CD14-positive monocyte (primary cell): ENCODE measurements around the gene METTL25. TPM values are rescaled to one million over a fixed set of nuclear protein-coding genes. Genes with fewer than 3 reads are reported as not detected.

Experiments used
- DNase-seq, 3 donors: peaks; one replicate each; pipeline ENCODE4 v3.0.0-alpha.2; 2011 to 2022
- H2AFZ ChIP-seq: 2 replicates; pipeline ENCODE4 v1.6.0; 2012; ENCODE audit warnings: mild to moderate bottlenecking, low read depth, low read length, inconsistent platforms; ENCODE audit not compliant: insufficient read depth, poor library complexity, severe bottlenecking
- H3K27ac ChIP-seq, 2 donors: 1 replicate in 1 of 2; 2 replicates in 1 of 2; pipeline ENCODE4 v1.5.1; 2012 to 2013; ENCODE audit warnings: low read length in 2 of 2, control low read depth in 1 of 2, inconsistent platforms in 1 of 2, low read depth in 1 of 2, mild to moderate bottlenecking in 1 of 2
- H3K27me3 ChIP-seq, 2 donors: one replicate each; pipeline versions ENCODE4 v1.6.0 to v1.6.1; 2011 to 2013; ENCODE audit warnings: low read length in 2 of 2; ENCODE audit not compliant: control insufficient read depth in 2 of 2, insufficient read depth in 2 of 2
- H3K36me3 ChIP-seq, 2 donors: replicated peaks in 1 of 2; 1 replicate in 1 of 2; 2 replicates in 1 of 2; pipeline versions ENCODE4 v1.5.1 to v1.6.1; 2012 to 2013; ENCODE audit warnings: low read length in 2 of 2, control low read depth in 1 of 2, inconsistent platforms in 1 of 2, mild to moderate bottlenecking in 1 of 2; ENCODE audit not compliant: insufficient read depth in 2 of 2, control insufficient read depth in 1 of 2
- H3K4me1 ChIP-seq, 2 donors: 1 replicate in 1 of 2; 2 replicates in 1 of 2; pipeline versions ENCODE4 v1.5.1 to v1.6.1; 2012 to 2013; ENCODE audit warnings: low read length in 2 of 2, control low read depth in 1 of 2, inconsistent platforms in 1 of 2, mild to moderate bottlenecking in 1 of 2, moderate library complexity in 1 of 2; ENCODE audit not compliant: insufficient read depth in 2 of 2, control insufficient read depth in 1 of 2
- H3K4me2 ChIP-seq: replicated peaks from 2 replicates; pipeline ENCODE3; 2012; ENCODE audit warnings: low read length, moderate library complexity, mild to moderate bottlenecking; ENCODE audit not compliant: poor library complexity, severe bottlenecking; ENCODE audit errors: extremely low read depth
- H3K4me3 ChIP-seq, 3 experiments: fragments of 200-600 bp in 1 of 3; sonication (generic) in 1 of 3; replicated peaks in 1 of 3; 1 replicate in 2 of 3; 2 replicates in 1 of 3; pipeline ENCODE4 v1.5.1; 2011 to 2013; ENCODE audit warnings: low read length in 3 of 3, mild to moderate bottlenecking in 3 of 3, control low read depth in 2 of 3, low read depth in 2 of 3, inconsistent platforms in 1 of 3, moderate library complexity in 1 of 3
- H3K79me2 ChIP-seq: 2 replicates; pipeline ENCODE4 v1.6.0; 2012; ENCODE audit warnings: mild to moderate bottlenecking, control low read depth, inconsistent platforms, low read length, moderate library complexity; ENCODE audit not compliant: insufficient read depth
- H3K9ac ChIP-seq: 2 replicates; pipeline ENCODE4 v1.6.0; 2017; ENCODE audit warnings: low read length, mild to moderate bottlenecking; ENCODE audit not compliant: insufficient read depth, poor library complexity, severe bottlenecking
- H3K9me3 ChIP-seq, 2 donors: replicated peaks in 1 of 2; 1 replicate in 1 of 2; 2 replicates in 1 of 2; pipeline versions ENCODE4 v1.5.1 to v1.6.1; 2012 to 2013; ENCODE audit warnings: low read length in 2 of 2, control low read depth in 1 of 2; ENCODE audit not compliant: control insufficient read depth in 1 of 2, insufficient read depth in 1 of 2
- H4K20me1 ChIP-seq: 2 replicates; pipeline ENCODE4 v1.6.0; 2012; ENCODE audit warnings: mild to moderate bottlenecking, low read length, control low read depth, moderate library complexity; ENCODE audit not compliant: insufficient read depth
- H3K27ac Mint-ChIP-seq, 7 donors: one replicate each; pipeline ENCODE4 v1.8.0; 2020; ENCODE audit warnings: mild to moderate bottlenecking in 7 of 7, mixed read lengths in 7 of 7, moderate library complexity in 6 of 7, inconsistent platforms in 2 of 7
- H3K27me3 Mint-ChIP-seq, 3 donors: one replicate each; pipeline ENCODE4 v1.8.0; 2021 to 2022; ENCODE audit warnings: low read depth in 3 of 3, mild to moderate bottlenecking in 3 of 3, mixed read lengths in 3 of 3, moderate library complexity in 3 of 3, inconsistent platforms in 1 of 3
- H3K36me3 Mint-ChIP-seq, 2 donors: one replicate each; pipeline ENCODE4 v1.8.0; 2020; ENCODE audit warnings: mixed read lengths in 2 of 2, inconsistent platforms in 1 of 2, mild to moderate bottlenecking in 1 of 2
- H3K4me1 Mint-ChIP-seq: one replicate; pipeline ENCODE4 v1.8.0; 2020; ENCODE audit warnings: mild to moderate bottlenecking, mixed read lengths
- H3K4me3 Mint-ChIP-seq, 2 donors: one replicate each; pipeline ENCODE4 v1.8.0; 2020; ENCODE audit warnings: mild to moderate bottlenecking in 2 of 2, mixed read lengths in 2 of 2, moderate library complexity in 1 of 2
- H3K9me3 Mint-ChIP-seq, 7 donors: one replicate each; pipeline ENCODE4 v1.8.0; 2020 to 2022; ENCODE audit warnings: mixed read lengths in 7 of 7, mild to moderate bottlenecking in 6 of 7, moderate library complexity in 6 of 7, inconsistent platforms in 2 of 7
- CTCF ChIP-seq: fragments of 200-600 bp; IDR thresholded peaks from one replicate; pipeline ENCODE4 v1.8.0; 2022; ENCODE audit warnings: antibody characterized with exemption, mild to moderate bottlenecking
- WGBS: methylation state at CpG from one replicate; pipeline ENCODE4 v1.1.5; 2013; ENCODE audit warnings: missing lambda C conversion rate; ENCODE audit not compliant: insufficient coverage; 5-methylcytosine and 5-hydroxymethylcytosine counted together
- intact Hi-C, 2 donors: fragments of 100-400 bp; cut with micrococcal nuclease; formaldehyde crosslinking; loops; one replicate each; pipeline versions ENCODE4 v1.15.0 to v1.15.1; 2023
- polyA plus RNA-seq, 3 donors: library from polyadenylated mRNA; depleted of rRNA in 1 of 3; unstranded in 2 of 3; stranded (reverse) in 1 of 3; fragments of 300-500 nt in 2 of 3; fragments of >200 nt in 1 of 3; fragmentation: Illumina TruSeq in 2 of 3; gene quantifications; 1 replicate in 2 of 3; 2 replicates in 1 of 3; pipeline ENCODE4 v1.2.3, GENCODE V29; 2012 to 2021

METTL25 gene
- polyA plus RNA-seq, 3 donors = 7.0 to 12.2 (median 8.1) TPM

- no peak overlapping the region for H2AFZ ChIP-seq
- peaks cover 4% of the 10 kb centered on the region for H4K20me1 ChIP-seq
- H3K36me3 Mint-ChIP-seq = peaks cover 10 to 28% of the 10 kb centered on the region in 2 donors
- no peak for TF ChIP-seq CTCF
- peaks cover 5 to 14% (median 13%) of the 10 kb centered on the region in 7 donors for H3K9me3 Mint-ChIP-seq
- WGBS = no CpG with 5 or more reads among the region's 1 CpG
- intact Hi-C loops = no loop called here
- no peak for DNase-seq
- no peaks in the 10 kb centered on the region for H3K4me1 Mint-ChIP-seq
- no peaks in the 10 kb centered on the region for H3K4me1 ChIP-seq
- no peak overlapping the region for H3K4me3 Mint-ChIP-seq
- H3K9ac ChIP-seq = no peak overlapping the region
- no peak overlapping the region for H3K27ac Mint-ChIP-seq
- no peaks in the 10 kb centered on the region for H3K27me3 ChIP-seq
- peaks cover 0 to 2% (median 0%) of the 10 kb centered on the region in 3 donors for H3K27me3 Mint-ChIP-seq
- no peak overlapping the region for H3K4me2 ChIP-seq
- peaks cover 0 to 10% of the 10 kb centered on the region in 2 donors for H3K36me3 ChIP-seq
- no peak overlapping the region for H3K27ac ChIP-seq
- peaks cover 0 to 8% of the 10 kb centered on the region in 2 donors for H3K9me3 ChIP-seq
- H3K79me2 ChIP-seq = peaks cover 5% of the 10 kb centered on the region
- H3K4me3 ChIP-seq = no peak overlapping the region
Measured at GRCh38 chr12:82366197-82366596, 7.9 kb downstream of the METTL25 start.

GRCh38 chr12:82375201-82375600, 16.9 kb downstream of the METTL25 start:
- H3K27me3 ChIP-seq = no peaks in the 10 kb centered on the region
- no peak for DNase-seq
- Mint-ChIP-seq H3K4me1 (no peaks in the 10 kb centered on the region), H3K4me3 (no peak overlapping the region), H3K36me3 (peaks cover 21 to 44% of the 10 kb centered on the region in 2 donors), H3K9me3 (peaks cover 14 to 29% (median 19%) of the 10 kb centered on the region in 7 donors), H3K27ac (no peak overlapping the region), H3K27me3 (peaks cover 0 to 2% (median 0%) of the 10 kb centered on the region in 3 donors)
- TF ChIP-seq CTCF = no peak
- H4K20me1 ChIP-seq = no peaks in the 10 kb centered on the region
- H2AFZ ChIP-seq = no peak overlapping the region
- H3K4me3 ChIP-seq = no peak overlapping the region
- H3K4me1 ChIP-seq = no peaks in the 10 kb centered on the region
- no peaks in the 10 kb centered on the region for H3K79me2 ChIP-seq
- H3K9me3 ChIP-seq = peaks cover 12 to 15% of the 10 kb centered on the region in 2 donors
- intact Hi-C loops = no loop called here
- peaks cover 0 to 22% of the 10 kb centered on the region in 2 donors for H3K36me3 ChIP-seq
- H3K27ac ChIP-seq = no peak overlapping the region
- WGBS = no CpG with 5 or more reads among the region's 2 CpGs
- H3K9ac ChIP-seq = no peak overlapping the region
- H3K4me2 ChIP-seq = no peak overlapping the region
